Kidney epithelial cell (primary cell): ENCODE measurements around the gene RTN4IP1. TPM values are rescaled to one million over a fixed set of nuclear protein-coding genes. Genes with fewer than 3 reads are reported as not detected.

ENCODE experiments used
- DNase-seq: peaks from one replicate; pipeline ENCODE4 v3.0.0-alpha.2; 2010; ENCODE audit warnings: low read depth
- H3K27me3 ChIP-seq: 2 replicates; pipeline ENCODE4 v1.6.0; 2011; ENCODE audit warnings: low read length; ENCODE audit not compliant: control insufficient read depth, insufficient read depth
- H3K36me3 ChIP-seq: 2 replicates; pipeline ENCODE4 v1.5.1; 2011; ENCODE audit warnings: low read length; ENCODE audit not compliant: control insufficient read depth, insufficient read depth
- H3K4me3 ChIP-seq: 2 replicates; pipeline ENCODE4 v1.5.1; 2011; ENCODE audit warnings: low read depth, mild to moderate bottlenecking, control low read depth, low read length
- total RNA-seq: library from RNA; depleted of rRNA; stranded (reverse); fragments of >200 nt; gene quantifications from 2 replicates; pipeline ENCODE4 v1.2.3, GENCODE V29; 2015
- TF ChIP-seq, protein P1 (sequence below): IDR thresholded peaks from 2 replicates; pipeline ENCODE4 v1.5.1; 2011; ENCODE audit warnings: mild to moderate bottlenecking, moderate library complexity, low read length, control low read depth, inconsistent platforms; ENCODE audit not compliant: insufficient read depth, poor library complexity, severe bottlenecking

The RTN4IP1 gene
- total RNA-seq, 1 donor from 2014 or later: 8.2 TPM

DNA sequence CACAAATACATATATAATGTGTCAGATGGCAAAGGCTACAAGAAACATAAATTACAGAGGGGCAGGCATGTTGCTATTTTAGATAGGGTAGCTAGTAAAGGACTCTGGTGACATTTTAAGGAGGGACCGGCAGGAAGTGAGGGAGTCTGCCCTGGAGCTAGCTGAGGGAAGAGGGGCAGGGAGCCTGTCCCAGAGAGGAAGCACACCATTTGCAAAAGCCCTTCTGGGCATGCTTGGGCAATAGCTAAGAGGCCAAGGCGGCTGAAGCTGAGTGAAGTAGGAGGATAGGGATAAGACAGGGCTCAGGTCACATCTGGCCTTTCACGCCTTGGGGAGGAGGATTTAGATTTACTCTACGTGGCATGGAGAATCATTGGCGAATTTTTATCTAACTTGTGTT is 96.2 kb downstream of the RTN4IP1 start:
- TF ChIP-seq, protein P1, sequence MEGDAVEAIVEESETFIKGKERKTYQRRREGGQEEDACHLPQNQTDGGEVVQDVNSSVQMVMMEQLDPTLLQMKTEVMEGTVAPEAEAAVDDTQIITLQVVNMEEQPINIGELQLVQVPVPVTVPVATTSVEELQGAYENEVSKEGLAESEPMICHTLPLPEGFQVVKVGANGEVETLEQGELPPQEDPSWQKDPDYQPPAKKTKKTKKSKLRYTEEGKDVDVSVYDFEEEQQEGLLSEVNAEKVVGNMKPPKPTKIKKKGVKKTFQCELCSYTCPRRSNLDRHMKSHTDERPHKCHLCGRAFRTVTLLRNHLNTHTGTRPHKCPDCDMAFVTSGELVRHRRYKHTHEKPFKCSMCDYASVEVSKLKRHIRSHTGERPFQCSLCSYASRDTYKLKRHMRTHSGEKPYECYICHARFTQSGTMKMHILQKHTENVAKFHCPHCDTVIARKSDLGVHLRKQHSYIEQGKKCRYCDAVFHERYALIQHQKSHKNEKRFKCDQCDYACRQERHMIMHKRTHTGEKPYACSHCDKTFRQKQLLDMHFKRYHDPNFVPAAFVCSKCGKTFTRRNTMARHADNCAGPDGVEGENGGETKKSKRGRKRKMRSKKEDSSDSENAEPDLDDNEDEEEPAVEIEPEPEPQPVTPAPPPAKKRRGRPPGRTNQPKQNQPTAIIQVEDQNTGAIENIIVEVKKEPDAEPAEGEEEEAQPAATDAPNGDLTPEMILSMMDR: no peak
- no peak for DNase-seq
- Histone ChIP-seq H3K4me3 (no peak overlapping the region), H3K36me3 (no peaks in the 10 kb centered on the region), H3K27me3 (no peaks in the 10 kb centered on the region)

DNA sequence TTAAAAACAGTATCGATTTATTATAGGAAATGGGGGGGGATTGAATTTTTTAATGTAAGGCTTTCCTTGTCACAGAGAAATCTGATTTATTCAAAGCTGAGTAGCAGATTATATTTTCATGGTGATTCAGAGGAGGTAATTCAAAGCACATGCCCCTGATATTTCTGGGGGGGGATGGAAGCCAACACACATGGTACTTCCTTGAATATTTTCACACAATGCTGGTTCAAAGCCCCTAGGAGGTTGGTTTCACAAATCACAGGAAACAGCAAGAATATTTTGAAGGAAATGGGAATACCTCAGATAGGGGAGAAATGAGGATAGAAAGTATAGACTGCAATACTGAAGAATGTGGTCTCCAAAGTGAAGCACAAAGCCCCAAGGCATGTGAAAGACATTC is 98.8 kb downstream of the RTN4IP1 start:
- DNase-seq: no peak
- no peaks in the 10 kb centered on the region for H3K36me3 ChIP-seq
- H3K4me3 ChIP-seq: no peak overlapping the region
- no peaks in the 10 kb centered on the region for H3K27me3 ChIP-seq
- TF ChIP-seq, protein P1: no peak

DNA sequence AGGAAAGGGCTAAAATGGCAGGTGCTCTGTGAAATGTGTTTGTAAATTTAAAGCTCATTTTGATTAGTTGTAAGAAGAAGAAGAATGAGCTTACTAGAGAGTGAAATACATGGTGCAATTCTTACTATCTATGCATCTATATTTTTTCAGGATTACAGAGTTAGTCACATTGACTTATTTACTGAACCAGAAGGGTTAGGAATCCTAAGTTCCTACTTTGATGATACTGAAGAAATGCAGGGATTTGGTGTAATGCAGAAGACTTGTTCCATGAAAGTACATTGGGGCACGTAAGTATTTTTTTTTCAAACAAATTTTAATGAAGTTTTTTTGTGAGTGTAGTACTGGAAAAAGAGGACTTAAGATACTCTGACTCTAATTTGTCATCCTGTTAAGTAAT is 99.3 kb downstream of the RTN4IP1 start:
- DNase-seq: no peak
- H3K4me3 ChIP-seq: no peak overlapping the region
- H3K36me3 ChIP-seq: no peaks in the 10 kb centered on the region
- H3K27me3 ChIP-seq: no peaks in the 10 kb centered on the region
- TF ChIP-seq, protein P1: no peak

DNA sequence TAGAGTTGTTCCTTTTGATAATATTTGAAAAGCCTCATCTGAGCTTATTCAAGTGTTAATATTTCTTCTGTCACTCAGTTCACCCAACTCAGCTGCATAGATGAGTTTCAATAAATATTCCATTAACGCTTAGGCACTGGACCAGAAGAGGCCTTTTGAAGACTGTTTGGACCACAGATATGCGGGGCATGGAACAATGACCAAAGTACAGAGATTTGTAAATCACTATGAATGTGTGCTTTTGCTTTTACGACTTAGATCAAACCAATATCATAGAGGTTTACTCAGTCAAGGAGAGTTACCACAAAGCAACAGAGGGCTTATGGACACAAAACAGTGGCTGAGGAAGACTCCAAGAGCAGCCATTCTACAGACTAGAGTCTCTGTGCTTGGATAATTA is 99.9 kb downstream of the RTN4IP1 start:
- H3K36me3 ChIP-seq: no peaks in the 10 kb centered on the region
- H3K27me3 ChIP-seq: no peaks in the 10 kb centered on the region
- no peak overlapping the region for H3K4me3 ChIP-seq
- no peak for DNase-seq
- TF ChIP-seq, protein P1: no peak

DNA sequence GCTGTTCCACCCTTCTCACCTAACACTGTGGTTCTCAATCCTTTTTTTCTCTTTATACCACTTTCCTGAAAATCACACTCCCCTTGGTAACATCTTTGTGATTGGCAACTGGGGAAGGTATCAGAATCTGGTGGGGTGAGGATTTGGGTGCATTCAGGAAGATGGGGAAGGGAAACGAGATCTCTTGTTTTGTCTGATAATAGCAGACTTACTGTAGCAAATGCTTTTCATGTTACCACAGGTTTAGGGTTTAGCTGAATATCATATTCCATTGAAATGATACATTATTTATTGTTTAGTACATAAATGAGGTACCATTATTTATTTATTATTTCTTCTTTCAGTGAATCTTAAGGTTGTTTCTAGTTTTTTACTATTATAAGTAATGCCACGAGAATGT is 100.8 kb downstream of the RTN4IP1 start:
- Histone ChIP-seq H3K4me3 (no peak overlapping the region), H3K27me3 (no peaks in the 10 kb centered on the region), H3K36me3 (no peaks in the 10 kb centered on the region)
- TF ChIP-seq, protein P1: no peak
- DNase-seq: no peak

DNA sequence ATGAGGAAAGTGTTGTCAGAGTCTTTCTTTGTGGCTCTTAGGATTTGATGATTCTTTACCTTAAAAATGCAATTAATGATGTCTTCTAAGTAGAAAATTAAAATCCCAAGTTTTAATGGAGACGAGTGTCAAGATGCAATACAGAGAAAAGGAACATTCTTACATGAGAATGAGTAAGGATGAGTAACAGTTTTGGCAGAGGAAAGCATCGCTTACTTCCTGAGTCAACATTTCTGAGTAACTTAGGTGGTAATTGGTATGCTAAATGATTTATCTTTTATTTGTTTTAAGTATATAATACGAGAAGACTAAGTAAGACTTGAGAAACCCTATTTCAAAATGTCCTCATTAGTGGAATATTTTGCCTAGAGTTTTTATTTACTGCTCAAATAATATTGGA is 101.3 kb downstream of the RTN4IP1 start:
- H3K36me3 ChIP-seq: no peaks in the 10 kb centered on the region

More for the DNA sequence above, 101.3 kb downstream of the RTN4IP1 start:
- TF ChIP-seq, protein P1: no peak
- Histone ChIP-seq H3K27me3 (no peaks in the 10 kb centered on the region), H3K4me3 (no peak overlapping the region)
- DNase-seq: peak; percentile 89
